Fibroblast of skin of scalp (primary cell): ENCODE data around the gene ZNHIT2.
A peak's percentile ranks its signal among the peaks of the same experiment; 100 is the strongest.

Source experiments
- DNase-seq: peaks from one replicate; pipeline ENCODE4 v3.0.0-alpha.2; 2013

ZNHIT2 gene

GRCh38 chr11:65102142-65103095, 15.1 kb downstream of the ZNHIT2 start:
- DNase-seq = no peak

- DNase-seq = no peak
Measured at GRCh38 chr11:65100674-65101350, 16.7 kb downstream of the ZNHIT2 start.

GRCh38 chr11:65096926-65097325, 20.6 kb downstream of the ZNHIT2 start:
- DNase-seq = no peak

GRCh38 chr11:65095974-65096806, 21.3 kb downstream of the ZNHIT2 start, which contains the start of gene VPS51:
Gene VPS51 (plus strand): TSS chr11:65096214. CDS start chr11:65096251, 37 bp downstream.
- DNase-seq = peak; percentile 92

GRCh38 chr11:65095427-65095826, 22.1 kb downstream of the ZNHIT2 start:
- DNase-seq = no peak

GRCh38 chr11:65090628-65091027, 26.9 kb downstream of the ZNHIT2 start:
- no peak for DNase-seq

- no peak for DNase-seq
Measured at GRCh38 chr11:65089621-65090020, 27.9 kb downstream of the ZNHIT2 start.

GRCh38 chr11:65087827-65088226, 29.7 kb downstream of the ZNHIT2 start:
- DNase-seq = no peak

GRCh38 chr11:65087216-65087615, 30.3 kb downstream of the ZNHIT2 start:
- DNase-seq = no peak

GRCh38 chr11:65086809-65087208, 30.7 kb downstream of the ZNHIT2 start:
- no peak for DNase-seq

- no peak for DNase-seq
Measured at GRCh38 chr11:65085446-65085845, 32.1 kb downstream of the ZNHIT2 start.

GRCh38 chr11:65084598-65085375, 32.7 kb downstream of the ZNHIT2 start:
- DNase-seq = no peak

- DNase-seq = peak; percentile 97
Measured at GRCh38 chr11:65083834-65084597, 33.5 kb downstream of the ZNHIT2 start, which contains the start of the genes CDCA5 and ZFPL1. Gene CDCA5 (minus strand): TSS chr11:65084040. CDS start chr11:65083978, 62 bp downstream. Gene ZFPL1 (plus strand): TSS chr11:65084222. CDS start chr11:65084699, 477 bp downstream.

GRCh38 chr11:65083134-65083833, 34.2 kb downstream of the ZNHIT2 start:
- no peak for DNase-seq

- DNase-seq = no peak
Measured at GRCh38 chr11:65078786-65079342, 38.6 kb downstream of the ZNHIT2 start.

- DNase-seq = no peak
Measured at GRCh38 chr11:65078151-65078550, 39.4 kb downstream of the ZNHIT2 start.

- DNase-seq = no peak
Measured at GRCh38 chr11:65077451-65077850, 40.0 kb downstream of the ZNHIT2 start.

GRCh38 chr11:65072631-65072966, 44.9 kb downstream of the ZNHIT2 start:
- DNase-seq = no peak

GRCh38 chr11:65071907-65072630, 45.4 kb downstream of the ZNHIT2 start:
- no peak for DNase-seq
